ENCODE data around the gene CETP.
"Not testable (repeated sequence)": the region's sequence is repeated elsewhere in the genome, so short reads cannot be mapped to it uniquely, and the experiment has no call there.

Gene CETP

DNA sequence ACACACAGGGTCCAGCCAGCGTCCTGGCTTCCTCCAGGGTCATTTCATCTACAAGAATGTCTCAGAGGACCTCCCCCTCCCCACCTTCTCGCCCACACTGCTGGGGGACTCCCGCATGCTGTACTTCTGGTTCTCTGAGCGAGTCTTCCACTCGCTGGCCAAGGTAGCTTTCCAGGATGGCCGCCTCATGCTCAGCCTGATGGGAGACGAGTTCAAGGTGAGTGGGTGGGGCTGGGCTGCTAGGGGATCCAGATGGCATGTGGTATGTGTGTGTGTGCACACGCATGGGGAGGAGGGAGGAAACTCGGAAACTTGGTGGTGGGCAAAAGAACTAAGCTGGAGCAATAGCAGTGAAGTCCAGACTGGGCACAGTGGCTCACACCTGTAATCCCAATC lies 11.5 kb downstream of the CETP start:
- no peak for DNase-seq
- intact Hi-C loops (cut with DNase I): no loop called here

DNA sequence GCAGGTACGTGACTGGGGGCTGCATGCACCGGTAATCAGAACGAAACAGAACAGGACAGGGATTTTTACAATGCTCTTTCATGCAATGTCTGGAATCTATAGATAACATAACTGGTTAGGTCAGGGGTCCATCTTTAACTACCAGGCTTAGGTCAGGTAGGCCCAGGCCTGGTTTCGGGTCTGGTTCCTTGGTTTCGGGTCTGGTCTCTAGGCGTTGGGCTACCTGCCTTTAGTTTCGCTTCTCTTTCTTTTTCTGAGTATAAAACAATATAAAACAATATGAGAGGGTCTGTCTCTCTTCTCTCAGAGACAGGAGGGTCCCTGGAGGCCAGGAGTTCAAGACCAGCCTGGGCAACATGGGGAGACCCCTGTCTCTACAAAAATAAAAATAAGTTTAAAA lies 12.1 kb downstream of the CETP start:
- DNase-seq; intact Hi-C loops (cut with DNase I): not testable (repeated sequence)

DNA sequence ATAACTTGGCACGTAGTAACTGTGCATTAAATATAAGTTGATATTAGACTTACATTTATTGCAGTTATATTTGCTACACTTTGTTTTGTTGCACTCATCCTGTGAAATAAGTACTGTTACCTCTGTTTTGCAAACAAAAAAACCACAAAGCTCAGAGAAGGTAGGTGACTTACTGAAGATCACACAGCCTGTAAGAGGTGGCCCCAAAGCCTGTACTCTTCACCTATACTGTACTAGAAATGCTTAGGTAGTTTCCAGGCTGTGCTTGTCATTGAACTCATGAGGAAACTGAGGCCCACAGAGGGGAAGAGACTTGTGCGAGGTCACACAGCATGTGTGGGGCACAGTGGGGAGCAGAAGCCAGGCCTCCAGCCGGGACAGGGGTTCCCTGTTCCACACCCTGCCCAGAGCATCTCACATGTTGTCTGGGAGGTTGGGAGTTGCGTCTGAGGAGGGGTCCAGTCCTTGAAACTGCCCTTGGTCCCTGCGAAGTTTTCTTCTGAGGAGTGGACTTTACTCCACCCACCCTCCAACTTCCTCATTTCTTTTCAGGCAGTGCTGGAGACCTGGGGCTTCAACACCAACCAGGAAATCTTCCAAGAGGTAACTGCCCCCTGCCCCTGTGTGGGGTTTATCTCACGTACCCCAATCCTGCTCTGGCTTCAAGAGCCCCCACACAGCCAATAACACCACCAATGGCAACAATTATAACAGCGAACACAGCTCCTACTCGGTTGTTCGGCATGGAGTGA lies 13.0 kb downstream of the CETP start:
- intact Hi-C loops (cut with DNase I): no loop called here
- DNase-seq: no peak

DNA sequence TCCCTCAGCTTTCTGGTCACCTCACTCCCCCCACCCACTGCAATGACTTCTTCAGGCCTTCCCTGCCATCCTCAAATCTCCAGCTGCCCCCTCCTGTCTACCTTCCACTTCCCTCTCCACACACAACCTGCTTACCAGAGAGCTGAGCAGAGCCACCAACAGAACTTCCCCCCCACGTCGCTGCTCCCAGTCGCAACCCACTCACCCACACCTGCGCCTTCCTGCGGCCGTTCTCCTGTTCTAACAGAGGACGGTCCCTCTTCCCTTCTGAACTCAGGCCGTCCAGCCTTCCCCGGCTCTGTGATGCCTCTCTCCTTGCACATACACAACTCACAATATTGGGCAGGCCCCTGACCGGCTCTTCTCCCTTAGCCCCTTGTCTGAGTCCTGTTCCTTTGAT lies 14.0 kb downstream of the CETP start:
- intact Hi-C loops (cut with DNase I): no loop called here
- DNase-seq: no peak

DNA sequence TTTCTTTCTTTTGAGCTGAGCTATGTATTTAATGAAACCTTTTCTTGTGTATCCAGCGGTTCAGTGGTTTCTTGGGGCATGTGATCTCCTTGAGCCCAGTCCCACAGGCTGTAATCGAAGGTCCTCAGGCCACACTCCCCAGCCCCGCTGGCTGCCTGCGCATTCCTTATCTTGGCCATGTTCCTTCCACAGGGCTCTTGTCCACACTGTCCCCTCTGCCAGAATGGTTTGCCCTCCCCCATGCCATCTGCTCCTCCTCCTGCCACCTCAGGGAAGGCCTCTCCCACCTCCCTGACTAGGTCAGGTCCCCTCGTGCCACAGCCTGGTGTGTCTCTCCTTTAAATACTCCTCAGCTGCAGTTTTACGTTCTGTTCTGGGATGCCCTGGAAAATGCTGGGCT lies 15.5 kb downstream of the CETP start:
- no peak for DNase-seq
- intact Hi-C loops (cut with DNase I): no loop called here

DNA sequence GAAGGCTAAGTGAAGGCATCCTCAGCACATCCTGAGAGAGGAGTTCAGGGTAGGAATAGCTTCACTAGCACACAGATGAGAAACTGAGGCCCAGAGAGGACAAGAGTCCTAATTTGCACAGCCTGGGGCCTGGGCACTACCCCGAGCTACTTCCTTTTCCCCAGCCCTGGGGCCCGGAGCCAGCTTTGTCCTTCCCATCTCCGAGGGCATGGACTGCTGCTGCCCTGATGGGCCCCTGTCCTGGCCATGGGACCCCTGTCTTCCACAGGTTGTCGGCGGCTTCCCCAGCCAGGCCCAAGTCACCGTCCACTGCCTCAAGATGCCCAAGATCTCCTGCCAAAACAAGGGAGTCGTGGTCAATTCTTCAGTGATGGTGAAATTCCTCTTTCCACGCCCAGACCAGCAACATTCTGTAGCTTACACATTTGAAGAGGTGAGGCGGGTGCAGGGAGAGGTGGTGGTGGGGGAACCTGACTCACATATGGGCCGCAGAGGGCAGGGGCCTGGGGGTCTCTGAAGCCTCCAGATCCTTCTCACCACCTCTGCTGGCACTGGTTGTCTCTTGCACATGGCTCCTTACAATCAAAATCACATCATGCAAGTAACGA lies 16.2 kb downstream of the CETP start:
- intact Hi-C loops (cut with DNase I): no loop called here
- DNase-seq: no peak

DNA sequence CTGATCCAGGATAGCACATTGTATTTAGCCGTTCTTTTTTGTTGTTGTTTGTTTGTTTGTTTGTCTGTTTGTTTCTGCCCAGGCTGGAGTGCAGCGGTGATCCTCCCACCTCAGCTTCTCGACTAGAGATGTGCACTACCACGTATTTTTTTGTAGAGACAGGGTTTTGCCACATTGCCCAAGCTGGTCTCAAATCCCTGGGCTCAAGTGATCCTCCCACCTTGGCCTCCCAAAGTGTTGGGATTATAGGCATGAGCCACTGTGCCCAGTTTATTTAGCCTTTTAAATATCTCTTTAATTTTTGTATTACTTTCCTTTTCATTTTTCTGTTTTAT lies 18.4 kb downstream of the CETP start:
- DNase-seq: no peak
- intact Hi-C loops (cut with DNase I): no loop called here

DNA sequence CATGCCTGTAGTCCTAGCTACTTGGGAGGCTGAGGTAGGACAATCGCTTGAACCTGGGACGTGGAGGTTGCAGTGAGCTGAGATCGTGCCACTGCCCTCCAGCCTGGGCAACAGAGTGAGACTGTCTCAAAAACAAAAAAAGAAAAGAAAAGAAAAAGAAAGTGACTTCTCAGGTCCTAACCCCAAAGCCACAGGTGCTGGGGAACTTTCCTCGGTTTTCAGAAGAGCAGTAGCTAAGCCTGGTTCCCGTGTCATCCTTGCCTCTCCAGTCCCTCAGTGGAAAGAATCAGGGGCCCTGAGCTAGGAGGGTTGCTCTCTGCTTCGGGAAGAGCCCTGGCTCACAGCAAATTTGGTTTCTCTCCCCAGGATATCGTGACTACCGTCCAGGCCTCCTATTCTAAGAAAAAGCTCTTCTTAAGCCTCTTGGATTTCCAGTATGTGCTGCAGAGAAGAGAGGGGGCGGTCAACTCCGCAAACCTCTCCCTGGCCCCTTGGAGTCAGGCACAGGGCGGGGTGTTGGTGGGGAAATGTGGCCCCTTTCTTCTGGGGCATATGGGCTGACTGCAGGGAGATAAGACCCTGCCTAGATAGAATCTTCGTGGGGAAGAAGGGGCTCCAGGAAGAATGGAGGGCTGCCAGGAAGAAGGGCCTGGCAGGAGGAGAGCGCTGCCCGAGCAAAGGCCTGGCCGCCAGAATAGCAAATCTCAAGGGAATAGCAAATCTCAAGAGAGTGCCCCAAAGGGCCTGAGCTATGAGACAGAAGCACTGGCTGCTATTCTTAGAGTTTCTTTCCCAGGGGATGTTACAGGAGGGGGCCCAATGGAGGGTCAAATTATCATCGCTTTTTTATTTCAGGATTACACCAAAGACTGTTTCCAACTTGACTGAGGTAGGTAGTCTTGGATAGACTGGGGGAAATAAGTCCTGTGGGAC lies 19.3 kb downstream of the CETP start:
- DNase-seq: no peak
- intact Hi-C loops (cut with DNase I): no loop called here

DNA sequence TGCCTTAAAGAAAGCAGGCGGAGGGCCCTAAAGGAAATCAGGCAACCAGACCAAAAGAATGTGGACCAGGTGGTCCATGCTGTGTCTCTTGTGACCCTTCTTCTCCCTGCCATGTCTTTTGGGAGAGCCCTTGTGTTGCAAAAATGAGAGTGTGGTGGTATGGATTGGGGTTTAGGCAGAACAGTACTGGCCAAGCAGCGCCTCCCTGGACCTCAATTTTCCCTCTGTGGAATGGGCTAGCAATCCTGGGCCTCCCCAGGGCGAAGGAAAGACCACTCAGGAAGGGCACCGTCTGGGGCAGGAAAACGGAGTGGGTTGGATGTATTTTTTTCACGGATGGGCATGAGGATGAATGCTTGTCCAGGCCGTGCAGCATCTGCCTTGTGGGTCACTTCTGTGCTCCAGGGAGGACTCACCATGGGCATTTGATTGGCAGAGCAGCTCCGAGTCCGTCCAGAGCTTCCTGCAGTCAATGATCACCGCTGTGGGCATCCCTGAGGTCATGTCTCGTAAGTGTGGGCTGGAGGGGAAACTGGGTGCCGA lies 20.1 kb downstream of the CETP start:
- intact Hi-C loops (cut with DNase I): no loop called here

DNA sequence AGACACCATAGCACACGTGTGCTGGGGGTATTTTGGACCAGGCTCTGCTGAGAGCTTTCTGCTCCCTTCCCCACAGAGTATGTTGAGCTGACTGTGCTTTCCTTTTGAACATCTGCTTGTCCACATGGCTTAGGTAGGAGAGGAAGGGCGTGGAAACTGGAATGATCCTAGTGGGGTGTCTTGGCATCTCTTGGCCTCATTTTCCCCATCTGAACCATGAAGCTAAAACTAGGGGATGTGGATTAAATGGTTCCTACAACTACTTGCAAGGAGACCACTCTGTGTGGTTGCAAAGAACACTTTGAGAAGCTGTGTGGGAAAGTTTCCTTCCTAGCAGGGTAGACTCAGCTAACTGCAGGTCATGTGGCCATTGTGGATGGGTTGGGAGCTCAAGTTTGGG lies 20.9 kb downstream of the CETP start:
- intact Hi-C loops (cut with DNase I): no loop called here
- DNase-seq: no peak

More for the DNA sequence above, 20.1 kb downstream of the CETP start:
- DNase-seq: no peak

DNA sequence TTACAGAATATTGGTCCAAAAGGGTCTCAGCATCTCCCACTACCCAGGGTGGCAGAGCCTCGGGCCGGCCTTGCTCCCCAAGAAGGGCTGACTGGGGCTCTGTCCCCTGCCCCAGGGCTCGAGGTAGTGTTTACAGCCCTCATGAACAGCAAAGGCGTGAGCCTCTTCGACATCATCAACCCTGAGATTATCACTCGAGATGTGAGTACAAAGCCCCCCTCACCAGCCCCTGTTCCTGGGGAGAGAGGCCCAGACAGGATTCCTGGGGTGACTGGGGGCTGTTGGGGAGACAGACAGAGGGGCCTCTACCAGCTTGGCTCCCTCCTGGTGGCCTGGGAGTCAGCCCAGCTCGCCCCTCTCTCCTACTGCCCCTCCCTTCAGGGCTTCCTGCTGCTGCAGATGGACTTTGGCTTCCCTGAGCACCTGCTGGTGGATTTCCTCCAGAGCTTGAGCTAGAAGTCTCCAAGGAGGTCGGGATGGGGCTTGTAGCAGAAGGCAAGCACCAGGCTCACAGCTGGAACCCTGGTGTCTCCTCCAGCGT lies 21.5 kb downstream of the CETP start:
- no peak for DNase-seq
- intact Hi-C loops (cut with DNase I): no loop called here

DNA sequence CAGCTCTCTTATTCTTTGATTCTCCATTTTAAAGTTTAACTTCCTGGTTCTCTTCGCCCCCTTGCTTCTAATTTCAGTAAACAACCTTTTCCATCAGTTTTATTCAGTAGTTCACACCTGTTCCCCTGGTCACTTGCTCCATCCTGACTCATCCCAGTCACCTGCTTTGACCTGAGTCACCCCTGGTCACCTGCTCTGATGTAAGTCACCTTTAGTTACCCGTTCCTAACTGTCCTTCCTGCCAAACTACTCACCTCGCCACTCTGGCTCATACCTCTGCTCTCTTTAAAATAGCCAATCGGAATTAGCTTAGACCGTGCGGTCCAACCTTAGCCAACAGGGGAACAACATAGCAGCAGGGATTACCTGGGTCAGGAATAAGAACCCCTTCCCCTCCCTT lies 22.9 kb downstream of the CETP start:
- no peak for DNase-seq
- intact Hi-C loops (cut with DNase I): no loop called here

DNA sequence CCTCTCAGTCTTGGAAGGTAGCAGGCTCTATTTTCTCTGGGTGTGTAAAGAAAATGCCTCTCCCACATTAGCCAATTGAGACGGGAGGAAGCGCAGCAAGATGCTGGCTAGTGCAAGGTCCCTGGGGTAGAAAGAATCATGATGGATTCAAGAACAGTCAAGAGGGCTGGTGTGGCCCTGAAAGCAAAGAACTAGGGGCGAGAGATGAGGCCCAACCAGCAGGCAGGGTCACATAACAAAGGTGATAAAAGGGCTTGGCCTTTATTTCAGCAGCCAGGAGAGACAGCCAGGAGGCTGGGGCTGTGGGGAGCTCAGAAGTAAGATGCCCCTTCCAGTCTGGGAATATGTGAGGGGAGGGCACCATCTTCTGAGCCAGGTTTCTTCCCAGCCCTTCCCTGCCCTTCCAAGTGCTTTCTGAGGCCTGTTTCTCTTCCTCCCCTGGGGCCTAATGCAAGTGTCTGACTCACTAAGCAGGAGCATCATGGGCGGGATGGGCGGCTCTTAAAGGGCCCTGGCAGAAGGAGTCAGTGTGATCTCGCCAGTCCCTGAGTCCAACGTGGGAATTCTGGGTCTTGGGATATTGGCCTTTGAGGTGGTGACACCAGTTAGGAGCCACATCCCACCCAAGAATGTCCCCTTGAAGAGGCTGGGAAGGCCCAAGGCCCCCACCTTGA lies 23.7 kb downstream of the CETP start:
- DNase-seq: peak in 16 of 42 donors; percentile 9 to 70 (median 29)
- intact Hi-C loops (cut with DNase I): no loop called here

DNA sequence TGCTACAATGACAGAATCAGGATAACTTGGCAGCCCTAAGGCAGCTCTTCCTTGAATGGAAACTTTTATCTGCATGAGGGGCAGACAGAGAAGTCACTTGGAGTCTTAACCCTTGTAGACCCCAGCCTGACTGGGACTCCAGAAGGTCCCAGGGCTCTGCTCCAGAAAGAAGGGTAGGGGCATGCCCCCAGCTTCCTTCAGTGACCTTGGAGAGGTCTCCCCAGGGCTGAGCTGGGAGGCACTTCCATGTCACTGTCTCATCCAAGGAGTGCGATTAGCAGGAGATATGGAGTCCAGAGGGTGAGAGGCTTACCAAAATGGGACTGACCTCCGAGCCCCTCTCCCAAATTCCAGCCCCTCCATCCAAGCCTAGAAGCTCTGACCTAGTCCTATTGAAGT lies 24.2 kb downstream of the CETP start:
- DNase-seq: no peak
- intact Hi-C loops (cut with DNase I): no loop called here

DNA sequence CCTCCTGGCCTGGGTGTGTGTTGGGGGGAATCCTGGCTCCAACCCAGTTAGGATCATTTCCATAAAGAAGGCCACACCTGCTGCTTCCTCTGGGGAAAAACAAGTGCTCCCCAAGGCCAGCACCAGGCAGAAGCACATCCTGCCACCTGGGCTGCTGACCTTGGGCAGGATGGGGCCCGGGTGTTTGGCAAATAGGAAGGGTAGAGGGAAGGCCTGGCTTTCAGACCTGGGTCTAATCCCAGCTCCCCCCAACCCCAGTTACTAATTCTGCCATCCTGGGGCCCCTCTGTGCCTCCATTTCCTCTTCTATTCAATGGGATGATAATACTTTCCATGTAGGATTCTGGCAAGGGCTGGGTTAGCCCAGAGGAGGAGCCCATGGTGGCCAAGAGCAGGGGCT lies 24.6 kb downstream of the CETP start:
- intact Hi-C loops (cut with DNase I): no loop called here
- DNase-seq: no peak

DNA sequence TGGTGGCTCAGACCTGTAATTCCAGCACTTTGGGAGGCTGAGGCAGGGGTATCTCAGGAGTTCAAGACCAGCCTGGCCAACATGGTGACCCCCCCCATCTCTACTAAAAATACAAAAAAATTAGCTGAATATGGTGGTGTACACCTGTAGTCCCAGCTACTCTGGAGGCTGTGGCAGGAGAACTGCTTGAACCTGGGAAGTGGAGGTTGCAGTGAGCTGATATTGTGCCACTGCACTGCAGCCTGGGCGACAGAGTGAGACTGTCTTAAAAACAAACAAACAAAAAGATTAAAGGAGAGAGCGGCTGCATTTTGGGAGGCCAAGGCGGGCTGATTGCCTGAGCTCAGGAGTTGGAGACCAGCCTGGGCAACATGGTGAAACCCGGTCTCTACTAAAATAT lies 25.2 kb downstream of the CETP start:
- intact Hi-C loops (cut with DNase I); DNase-seq: not testable (repeated sequence)

DNA sequence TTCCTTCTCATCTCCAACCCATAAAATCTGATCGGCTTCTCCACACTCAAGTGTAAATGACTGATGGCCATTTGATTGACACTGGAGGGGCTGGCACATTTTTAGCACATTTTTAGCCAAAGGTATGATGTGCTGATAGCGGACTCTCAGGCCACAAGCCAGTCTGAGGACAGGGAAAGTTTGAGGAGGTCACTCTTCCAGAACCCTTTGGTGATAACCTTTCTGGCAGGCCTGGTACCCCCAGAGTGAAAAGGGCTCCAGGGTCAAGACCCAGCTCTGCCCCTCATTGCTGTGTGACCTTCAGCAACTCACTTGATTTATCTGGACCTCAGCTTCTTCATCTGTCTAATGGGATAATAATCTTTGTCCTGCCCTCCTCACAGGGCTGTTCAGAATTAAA lies 25.9 kb downstream of the CETP start:
- intact Hi-C loops (cut with DNase I): no loop called here
- DNase-seq: no peak

DNA sequence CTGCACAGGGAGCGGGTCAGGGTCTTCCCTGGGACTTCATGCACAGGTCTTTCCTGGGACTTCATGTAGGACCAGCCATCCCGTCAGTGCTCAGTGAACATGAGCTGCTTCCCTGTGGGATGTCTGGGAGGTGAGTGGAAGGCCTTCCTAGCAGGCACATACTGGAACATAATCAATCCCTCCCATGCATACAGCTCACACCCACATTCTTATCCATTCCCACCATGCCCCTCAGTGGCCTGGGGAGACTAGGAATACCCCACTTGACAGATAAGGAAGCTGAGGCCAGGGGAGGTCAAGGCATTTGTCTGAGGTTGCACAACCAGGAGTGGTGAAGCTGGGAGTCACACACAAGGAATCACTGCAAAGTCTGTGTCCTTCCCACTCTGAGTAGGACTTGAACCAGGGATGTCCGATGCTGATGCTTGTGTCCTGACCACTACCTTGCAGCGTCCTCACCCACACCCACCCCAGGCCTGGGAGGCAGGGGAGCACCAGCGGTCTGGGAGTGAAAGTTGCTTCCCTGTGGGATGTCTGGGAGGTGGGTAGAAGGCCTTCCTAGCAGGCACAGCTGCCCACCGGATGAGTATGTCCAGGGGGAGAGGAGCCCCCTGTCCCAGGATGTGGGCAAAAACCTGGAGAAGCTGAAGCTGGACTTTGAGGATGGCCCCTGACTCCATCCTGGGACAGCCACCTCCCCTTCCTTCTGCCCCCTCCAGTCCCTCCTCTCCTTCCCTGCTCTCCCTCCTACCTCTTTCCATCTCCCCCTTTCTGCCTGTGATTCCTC lies 26.6 kb downstream of the CETP start:
- DNase-seq: no peak
- intact Hi-C loops (cut with DNase I): no loop called here

Data from head of caudate nucleus (tissue), 42 donors.